ENCODE data around the gene DOCK9.

GRCh38 chr13:98746968-98747367, 230.9 kb downstream of the DOCK9 start:
- TF ChIP-seq EZH2 (IDR thresholded peaks at IDR 0.05; ENCODE audit: low read length, missing control alignments) = no peak
- TF ChIP-seq CTCF (conservative IDR thresholded peaks at IDR 0.05 in 1 of 2, IDR thresholded peaks at IDR 0.05 in 1 of 2; ENCODE audit: low read depth in 1 of 2, low read length in 2 of 2) = no peak
